Stimulated activated CD4-positive, alpha-beta T cell treated with anti-CD3 and anti-CD28 coated beads, Interleukin-1b, Interleukin-23, amount 100 ng/mL, for 48 hours (primary cell): ENCODE measurements around the gene ESRP2.

ENCODE experiments used
- DNase-seq: peaks from one replicate; pipeline ENCODE4 v3.0.0-alpha.2; 2020

ESRP2 gene

DNA sequence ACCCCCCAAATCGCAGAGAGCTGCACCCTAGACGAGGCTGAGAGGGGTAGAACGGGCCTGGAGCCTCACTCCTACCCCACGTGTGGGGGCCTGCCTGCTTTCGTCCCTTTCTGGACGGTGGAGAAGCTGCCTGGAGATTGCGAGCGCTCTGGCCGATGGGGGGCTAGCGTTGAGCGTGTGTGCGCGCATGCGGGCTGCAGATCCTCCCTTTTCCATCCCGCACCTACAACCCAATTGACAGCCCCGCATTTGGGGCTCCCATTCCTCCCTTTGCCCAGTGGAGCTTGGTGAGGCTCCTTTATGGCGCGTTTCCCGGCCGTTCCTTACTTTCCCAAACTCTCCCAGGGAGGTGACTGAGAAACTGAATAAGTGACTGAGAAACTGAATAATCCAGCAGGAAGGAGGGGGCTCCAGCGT, 907 bp upstream of the ESRP2 start:
- no peak for DNase-seq

- DNase-seq = no peak
These were observed 354 bp upstream of the ESRP2 start for GRCh38 chr16:68236137-68236825.

- DNase-seq = no peak
These were observed 630 bp downstream of the ESRP2 start for GRCh38 chr16:68235108-68235886.

DNA sequence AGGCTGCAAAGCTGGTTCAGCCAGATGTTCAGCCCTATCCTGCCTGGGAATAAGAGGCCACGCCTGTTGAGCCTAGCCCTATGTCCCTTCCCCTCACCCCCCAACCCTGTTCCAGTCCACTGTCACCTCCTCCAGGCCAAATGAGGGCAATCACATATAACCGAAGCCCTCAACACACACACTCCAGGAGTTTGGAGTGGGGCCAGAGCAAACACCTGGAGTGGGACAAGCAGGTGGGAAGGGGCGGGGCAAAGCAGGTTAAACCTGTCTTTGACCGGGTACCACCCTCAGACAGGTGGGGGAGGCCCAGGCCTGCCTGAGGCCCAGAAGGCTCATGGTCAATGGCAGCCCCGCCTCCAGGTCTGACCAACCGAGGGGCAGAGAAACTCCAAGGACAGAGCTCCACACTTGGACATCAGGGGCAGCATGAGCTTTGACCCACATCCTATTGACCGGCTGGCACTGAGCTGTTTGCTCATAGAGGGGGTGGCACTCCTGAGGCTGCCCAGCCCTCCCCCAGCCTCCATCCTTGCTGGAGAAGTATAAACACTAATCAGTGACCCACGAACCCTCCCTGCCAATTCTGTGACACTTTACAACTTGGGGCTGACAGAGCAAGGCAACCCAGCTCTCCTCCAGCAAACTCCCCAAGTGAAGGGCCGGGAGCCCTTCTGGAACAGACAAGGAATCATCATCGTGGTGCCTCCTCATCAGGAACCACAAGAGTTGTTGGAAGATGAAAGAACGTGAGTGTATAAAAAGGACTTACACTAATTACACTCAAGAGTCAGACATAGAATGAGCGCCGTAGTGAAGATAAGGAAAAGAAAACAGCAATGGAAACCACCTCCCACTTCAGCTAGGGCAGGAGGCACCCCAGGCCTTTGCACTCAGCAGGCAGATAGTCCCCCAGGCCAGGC, 1.5 kb downstream of the ESRP2 start:
- DNase-seq = no peak

- DNase-seq = no peak
These were observed 2.1 kb downstream of the ESRP2 start for GRCh38 chr16:68233835-68234187.

- DNase-seq = no peak
These were observed 2.7 kb downstream of the ESRP2 start for GRCh38 chr16:68233085-68233834.

DNA sequence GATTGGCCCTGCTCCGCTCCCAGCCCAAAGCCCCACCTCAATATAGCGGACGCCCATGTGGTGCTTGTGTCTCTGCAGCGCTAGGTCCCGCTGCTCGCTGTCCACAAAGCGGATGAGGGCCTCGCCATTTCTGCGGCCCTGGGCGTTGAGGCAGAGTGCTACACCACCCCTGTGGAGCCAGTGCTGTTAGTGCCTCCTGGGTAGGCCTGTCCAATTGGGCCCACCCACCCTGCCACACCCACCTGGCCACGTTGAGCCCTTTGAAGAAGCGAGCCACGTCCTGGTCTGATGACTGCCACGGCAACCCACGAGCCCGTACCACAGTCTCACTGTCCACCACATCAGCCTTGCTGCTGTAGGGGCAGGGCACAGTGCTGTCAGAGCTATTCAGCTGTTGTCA, 3.6 kb downstream of the ESRP2 start:
- no peak for DNase-seq

DNA sequence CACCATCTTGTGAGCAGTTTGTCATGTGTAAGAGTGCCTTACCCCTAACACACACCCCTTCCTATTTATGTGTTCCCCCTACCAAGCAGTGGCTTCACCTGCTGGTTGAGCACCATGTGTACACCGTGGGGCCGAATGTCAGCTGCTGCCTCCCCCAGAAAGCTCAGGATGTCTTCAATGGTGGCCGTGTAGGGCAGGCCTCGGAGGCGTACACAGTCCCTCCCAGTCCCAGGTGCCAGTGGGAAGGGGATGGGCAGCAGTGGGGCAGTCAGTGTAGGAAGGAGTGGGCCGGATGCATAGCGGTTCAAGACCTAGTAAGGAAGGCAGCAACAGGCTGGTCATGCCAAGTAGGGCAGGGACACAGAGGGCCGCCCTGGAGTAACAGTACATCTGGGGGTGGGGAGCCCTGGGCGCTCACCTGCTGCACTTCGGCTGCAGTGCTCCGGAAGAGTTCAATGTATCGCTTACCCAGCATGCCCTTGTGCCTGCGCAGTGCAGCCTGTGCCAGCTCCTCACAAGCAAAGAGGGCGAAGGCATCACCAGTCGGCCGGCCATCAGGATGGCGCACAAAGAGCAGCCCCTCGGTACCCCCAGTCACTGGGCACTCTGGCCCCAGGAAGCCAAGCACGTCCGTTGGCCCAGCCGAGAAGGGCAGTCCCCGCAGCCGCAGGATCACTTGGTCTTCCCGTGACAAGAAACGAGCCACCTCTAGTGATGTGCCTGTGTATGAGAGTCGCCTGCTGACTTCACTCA, 4.4 kb downstream of the ESRP2 start:
- DNase-seq = no peak

DNA sequence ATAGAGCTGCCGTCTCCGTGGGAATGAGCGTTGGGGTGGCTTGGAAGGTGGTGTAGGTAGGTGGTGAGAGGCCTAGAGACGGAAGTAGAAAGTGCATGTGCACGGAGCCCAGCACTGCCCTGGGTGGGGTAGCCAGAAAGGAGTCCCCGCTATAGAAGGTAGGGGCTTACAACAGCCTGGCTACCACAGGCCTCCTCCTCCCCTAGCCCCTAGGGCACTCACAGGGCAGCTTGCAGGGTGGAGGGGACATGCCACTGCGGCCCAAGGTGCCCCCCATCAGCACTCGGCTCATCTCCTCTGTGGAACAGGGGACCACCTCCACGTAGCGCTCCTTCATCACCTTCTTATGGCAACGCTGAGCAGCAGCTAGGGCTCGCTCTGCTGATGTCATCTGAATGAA, 5.0 kb downstream of the ESRP2 start:
- DNase-seq = no peak

DNA sequence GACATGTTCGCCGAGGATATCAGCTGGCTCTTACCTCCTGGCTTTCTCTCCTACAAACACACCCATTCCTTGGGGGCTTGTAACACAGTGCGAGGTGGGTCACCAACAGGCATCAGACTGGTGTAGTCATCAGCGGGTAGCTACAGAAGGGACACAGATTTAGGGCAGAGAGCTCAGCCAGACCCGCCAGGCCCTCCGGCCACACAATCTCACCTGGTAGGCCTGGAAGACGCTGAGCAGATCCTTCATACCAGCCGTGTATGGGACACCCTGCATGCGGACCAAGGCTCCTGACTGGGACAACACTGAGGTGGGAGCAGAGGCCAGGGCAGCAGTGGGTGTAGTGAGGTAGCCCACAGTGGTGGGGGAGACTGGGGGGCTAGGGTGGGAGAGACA, 5.8 kb downstream of the ESRP2 start:
- no peak for DNase-seq

GRCh38 chr16:68229431-68230175, 6.3 kb downstream of the ESRP2 start:
- no peak for DNase-seq

DNA sequence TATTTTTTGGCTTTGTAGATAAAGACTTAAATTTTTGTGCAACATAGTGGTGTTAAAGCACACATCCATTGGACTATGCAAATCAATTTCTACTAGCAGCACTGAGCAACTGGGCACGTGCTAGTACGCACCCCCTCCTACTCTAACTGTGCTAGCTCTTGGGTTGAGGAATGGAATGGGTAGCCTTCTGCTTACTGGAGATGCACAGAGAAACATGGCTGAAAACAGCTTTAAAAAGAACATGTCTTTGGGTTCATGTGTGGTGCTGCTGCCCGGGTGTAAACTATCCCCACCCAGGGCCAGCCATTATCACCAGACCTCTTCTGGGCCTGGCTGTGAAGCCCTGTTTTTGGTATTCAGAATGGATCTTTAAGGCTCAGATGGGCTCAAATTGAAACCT, 7.3 kb downstream of the ESRP2 start:
- no peak for DNase-seq

DNA sequence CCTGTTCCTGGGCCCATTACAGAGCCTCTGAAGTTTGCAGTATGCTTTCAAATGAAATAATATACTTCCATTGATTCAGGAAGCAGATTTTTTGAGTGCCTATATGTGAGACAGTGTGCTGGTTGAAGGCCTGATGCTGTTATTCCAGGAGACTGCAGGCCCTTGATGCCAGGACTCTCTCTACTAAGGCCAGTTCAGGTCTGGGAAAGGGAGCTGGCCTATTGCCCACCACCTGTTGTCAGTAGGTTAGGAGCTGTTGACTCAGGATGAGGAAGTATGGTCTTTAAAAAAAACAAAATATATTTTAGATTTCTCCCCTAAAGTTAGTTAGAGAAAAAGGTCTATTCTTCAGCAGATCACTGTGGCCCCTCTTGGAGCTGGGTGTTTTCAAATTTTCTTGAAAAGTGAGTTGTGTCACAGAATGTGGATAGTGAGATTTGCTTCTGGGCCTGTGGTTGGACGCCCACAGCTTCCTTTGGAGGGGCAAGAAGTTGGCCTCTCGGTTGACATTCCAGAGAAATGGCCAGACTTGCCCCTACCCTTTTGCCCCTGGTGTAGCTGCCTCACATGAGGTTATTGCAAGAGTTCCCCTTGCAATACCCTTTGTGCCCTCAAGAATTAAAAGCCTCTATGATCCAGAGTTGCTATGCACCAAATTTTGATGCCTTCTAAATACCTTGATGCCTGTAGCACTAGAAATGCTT, 7.9 kb downstream of the ESRP2 start:
- DNase-seq = no peak

DNA sequence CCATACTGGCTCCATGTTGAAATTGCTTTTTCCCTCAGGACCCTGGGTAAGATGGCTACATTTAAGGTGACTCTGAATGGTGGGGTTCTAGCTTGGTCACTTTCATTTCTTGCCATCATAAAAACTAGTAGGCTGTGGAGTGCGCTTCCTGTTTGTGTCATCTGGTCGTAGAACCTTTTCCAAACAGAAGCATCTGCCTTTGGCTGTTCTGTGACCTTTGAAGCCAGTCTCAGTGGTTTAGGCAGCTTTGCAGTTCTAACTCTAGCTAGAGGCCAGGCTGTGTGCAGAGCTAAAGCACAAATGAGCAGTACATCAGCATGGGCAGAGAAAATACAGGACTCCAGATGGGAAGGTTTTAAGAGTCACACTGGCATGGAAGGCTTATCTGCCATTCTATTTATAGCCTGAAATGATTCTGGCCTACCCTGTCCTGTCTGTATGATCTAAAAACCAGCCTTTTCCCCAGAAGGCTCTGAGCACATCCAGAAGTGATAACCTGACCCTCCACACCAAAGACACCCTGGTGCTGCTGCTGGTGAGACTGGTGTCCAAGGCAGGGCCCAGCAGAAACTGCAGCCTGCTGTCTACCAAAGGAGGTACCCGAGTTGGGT, 8.6 kb downstream of the ESRP2 start:
- no peak for DNase-seq

DNA sequence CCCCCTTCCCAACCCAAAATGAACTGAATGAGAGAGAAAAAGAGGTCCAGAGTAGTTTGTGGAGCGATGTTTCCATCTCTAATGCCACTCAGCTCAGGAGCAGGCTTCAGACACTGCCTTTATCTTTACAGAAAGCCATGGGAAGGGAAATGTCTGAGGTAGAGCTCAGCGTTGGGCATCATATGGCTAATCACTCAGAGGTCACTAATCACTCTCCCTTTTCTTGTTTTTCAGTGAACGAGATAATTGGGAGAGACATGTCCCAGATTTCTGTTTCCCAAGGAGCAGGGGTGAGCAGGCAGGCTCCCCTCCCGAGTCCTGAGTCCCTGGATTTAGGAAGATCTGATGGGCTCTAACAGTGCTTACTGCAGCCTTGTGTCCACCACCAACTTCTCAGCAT, 9.8 kb downstream of the ESRP2 start:
- no peak for DNase-seq

- DNase-seq = no peak
These were observed 12.9 kb downstream of the ESRP2 start for GRCh38 chr16:68223072-68223471.

- DNase-seq = no peak
These were observed 16.1 kb downstream of the ESRP2 start for GRCh38 chr16:68219725-68220351.

GRCh38 chr16:68217506-68217905, 18.4 kb downstream of the ESRP2 start:
- DNase-seq = no peak

- no peak for DNase-seq
These were observed 19.7 kb downstream of the ESRP2 start for GRCh38 chr16:68216240-68216639.

- DNase-seq = no peak
These were observed 20.6 kb downstream of the ESRP2 start for GRCh38 chr16:68215302-68215701.
